SIG-M5 (cell line): Measurements from ENCODE around the gene SLC6A16.
"Not testable (repeated sequence)": the region's sequence is repeated elsewhere in the genome, so short reads cannot be mapped to it uniquely, and the experiment has no call there.

Experiments
- DNase-seq: peaks from one replicate; lab custom pipeline; 2025; lab: John Stamatoyannopoulos, UW

SLC6A16 gene

DNA sequence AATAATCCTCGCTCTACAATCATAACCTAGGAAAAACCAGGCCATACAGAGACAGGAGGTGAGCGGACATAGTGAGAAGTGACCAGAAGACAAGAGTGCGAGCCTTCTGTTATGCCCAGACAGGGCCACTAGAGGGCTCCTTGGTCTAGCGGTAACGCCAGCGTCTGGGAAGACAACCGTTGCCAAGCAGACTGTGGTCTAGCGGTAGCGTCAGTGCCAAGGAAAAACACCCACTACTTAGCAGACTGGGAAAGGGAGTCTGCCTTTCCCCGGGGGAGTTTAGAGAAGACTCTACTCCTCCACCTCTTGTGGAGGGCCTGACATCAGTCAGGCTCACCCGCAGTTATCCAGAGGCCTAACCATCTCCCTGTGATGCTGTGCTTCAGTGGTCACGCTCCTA is 58.6 kb downstream of the SLC6A16 start:
- DNase-seq = not testable (repeated sequence)

DNA sequence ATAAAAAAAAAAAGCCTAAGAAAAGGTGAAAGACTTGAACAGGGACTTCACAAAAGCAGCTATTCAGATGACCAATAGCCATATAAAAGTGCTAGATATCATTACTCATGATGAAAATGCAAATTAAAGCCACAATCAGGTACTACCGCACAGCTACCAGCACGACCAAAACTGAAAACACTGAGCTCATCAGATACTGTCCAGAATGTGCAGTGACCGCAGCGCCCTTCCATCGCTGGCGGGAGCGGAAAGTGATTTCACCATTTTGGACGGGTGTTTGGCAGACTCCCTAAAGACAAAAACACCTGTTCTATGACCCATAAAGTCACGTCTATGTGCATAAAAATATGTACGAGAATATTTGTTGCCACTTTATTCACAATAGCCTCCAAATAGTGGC is 60.7 kb downstream of the SLC6A16 start:
- DNase-seq = no peak

DNA sequence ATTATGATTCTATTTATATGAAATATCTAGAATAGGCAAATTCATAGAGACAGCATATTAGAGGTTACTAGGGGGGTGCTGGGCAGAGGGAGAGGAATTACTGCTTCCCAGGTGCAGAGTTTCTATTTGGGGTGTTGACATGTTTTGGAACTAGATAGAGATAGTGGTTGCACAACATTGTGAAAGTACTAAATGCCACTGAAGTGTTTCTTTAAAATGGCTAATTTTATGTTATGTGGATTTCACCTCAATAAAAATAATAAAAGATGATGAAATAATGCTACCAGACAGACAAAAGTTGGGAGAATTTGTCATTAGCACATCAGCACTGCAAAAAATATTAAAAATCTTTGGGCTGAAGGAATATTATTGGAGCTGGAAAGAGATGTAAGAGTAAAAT is 63.4 kb downstream of the SLC6A16 start:
- no peak for DNase-seq

DNA sequence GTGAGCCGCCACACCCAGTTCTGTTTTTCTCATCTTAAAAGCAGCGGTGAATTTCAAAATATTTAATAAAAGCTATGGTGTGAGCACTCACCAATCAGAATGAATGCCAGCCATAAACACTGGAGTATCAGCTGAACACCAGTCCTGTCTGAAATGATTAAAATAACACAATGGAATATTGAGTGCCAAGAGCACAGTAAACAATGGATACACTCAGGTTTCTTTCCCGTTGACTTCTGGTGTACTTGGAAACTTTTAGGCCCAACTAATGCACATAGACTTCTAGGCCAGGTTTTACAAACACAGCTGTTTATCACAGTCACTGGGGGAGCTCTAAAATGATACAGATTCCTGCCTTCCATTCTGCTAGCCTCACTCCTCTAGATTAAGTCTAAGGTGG is 68.3 kb downstream of the SLC6A16 start:
- DNase-seq = no peak

DNA sequence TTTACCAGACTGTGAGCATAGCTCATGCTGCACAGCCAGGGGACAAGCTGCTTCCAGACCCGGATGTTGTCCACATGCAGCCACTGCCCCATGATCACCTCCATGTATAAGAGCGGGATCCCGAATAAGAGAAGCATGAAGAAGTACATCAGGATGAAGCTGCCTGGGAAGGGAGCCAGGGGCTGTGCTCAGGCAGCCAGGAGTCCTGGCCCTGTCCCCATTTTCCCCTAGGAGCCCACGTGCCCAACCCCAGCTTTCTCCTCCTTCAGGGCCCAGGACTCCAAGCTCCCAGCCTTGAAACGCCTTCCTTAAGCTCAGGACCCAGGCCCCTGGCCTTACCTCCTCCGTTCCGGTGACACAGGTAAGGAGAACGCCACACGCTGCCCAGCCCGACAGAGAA is 69.3 kb downstream of the SLC6A16 start:
- DNase-seq = no peak

DNA sequence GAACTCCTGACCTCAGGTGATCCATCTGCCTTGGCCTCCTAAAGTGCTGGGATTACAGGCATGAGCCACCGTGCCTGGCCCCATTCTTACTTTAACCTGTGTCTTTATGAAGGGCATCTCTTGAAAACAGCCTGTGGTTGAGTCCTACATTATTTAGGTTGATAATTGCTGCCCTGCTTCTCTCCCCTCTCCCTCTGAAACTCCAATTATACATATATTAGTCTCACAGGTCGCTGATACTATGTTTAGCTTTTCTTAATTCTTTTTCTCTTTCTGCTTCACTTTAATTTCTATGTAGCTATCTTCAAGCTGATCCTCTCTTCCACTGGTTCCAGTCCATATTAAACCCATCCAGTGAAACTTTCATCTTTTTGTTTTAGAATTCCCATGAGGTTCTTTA is 75.1 kb downstream of the SLC6A16 start:
- no peak for DNase-seq

DNA sequence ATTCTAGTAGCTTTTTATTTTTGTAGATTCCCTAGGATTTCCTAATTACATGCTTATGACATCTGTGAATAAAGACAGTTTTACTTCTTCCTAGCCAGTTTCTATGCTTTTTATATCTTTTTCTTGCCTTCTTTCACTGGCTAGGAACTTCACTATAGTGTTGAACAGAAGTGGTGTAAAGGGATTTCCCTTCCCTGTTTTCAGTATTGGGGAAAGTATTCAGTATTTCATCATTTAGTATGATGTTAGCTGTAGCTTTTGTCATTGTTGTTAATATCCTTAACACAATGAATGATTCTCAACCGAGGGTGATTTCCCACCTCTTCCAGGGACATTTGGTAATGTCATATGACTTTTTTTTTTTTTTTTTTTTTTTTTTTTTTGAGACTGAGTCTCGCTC is 77.3 kb downstream of the SLC6A16 start:
- DNase-seq = no peak

DNA sequence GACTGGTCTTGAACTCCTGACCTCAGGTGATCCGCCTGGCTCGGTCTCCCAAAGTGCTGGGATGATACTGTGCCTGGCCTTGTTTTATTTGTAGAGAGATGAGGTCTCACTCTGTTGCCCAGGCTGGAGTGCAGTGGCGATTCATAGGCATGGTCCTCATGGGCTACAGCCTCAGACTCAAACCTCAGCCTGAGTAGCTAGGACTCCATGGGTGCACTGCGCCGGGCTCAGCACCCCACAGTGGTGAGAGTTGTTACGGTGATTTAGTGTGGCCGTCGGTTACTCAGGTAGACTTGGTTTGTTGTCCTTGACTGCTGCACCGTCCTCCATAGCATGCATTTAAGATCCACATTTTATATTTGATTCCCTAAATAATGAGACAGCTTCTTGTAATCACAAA is 80.7 kb downstream of the SLC6A16 start:
- DNase-seq = no peak

DNA sequence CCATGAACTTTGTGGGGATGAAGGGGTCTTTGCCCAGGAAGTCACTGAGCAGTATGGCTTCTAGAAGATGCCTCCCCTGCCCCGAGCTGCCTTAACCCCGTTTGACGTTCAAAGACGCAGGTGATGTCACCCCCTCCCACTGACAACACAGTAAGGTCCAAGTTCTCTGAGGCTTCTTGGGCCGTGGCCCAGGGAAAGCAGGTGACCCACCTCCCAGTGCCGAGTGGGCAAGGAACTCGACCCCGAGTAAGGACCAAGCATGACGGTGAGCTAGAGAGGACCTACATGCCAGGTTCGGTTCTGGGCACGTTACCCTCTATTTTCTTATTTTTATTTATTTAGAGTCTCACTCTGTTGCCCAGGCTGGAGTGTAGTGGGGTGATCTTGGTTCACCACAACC is 81.3 kb downstream of the SLC6A16 start:
- no peak for DNase-seq

DNA sequence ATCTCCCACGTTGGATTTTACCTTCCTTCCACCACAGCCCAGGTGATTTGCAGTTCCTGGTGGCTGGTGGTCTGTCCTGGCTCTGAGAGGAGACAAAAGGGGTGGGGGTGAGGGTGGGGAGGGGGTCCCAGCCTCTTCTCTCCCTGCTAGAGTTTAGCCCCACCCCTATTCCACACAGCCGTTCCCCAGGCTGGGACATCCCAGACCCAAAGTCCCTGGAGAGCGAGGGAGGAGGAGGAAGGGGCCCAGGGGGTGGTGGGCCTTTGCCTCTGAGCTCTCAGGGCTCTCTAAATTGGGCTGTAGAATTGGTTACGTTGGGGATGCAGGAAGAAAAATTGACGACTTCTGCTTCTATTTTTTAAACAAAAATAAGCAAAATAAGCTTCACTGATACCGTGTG is 81.9 kb downstream of the SLC6A16 start:
- no peak for DNase-seq

DNA sequence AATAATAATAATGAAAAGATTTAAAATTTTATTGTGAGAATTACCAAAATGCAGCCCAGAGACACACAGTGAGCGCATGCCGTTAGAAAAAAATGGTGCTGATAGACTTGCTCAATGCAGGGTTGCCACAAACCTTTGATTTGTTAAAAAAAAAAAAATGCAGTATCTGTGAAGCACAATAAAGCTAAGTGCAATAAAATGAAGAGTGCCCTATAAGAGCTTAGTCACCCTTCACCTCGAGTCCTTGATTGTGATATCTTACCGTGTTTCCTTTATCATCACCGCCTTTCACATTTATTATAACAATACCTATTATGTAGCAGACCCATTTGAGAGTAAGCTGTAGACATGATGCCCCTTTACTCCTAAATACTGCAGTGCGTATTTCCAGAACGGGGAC is 83.2 kb downstream of the SLC6A16 start:
- no peak for DNase-seq
